Measurements from ENCODE around the gene IFNA14. TPM values are rescaled to one million over a fixed set of nuclear protein-coding genes. Genes with fewer than 3 reads are reported as not detected.
A peak's percentile ranks its signal among the peaks of the same experiment; 100 is the strongest.
"Not testable (repeated sequence)": the region's sequence is repeated elsewhere in the genome, so short reads cannot be mapped to it uniquely, and the experiment has no call there.

Gene IFNA14
- total RNA-seq, 1 donor from 2014 or later = not detected

GRCh38 chr9:21252721-21253547 lies 13.1 kb upstream of the IFNA14 start:
- H3K27ac Mint-ChIP-seq = no peak overlapping the region
- H3K9me3 Mint-ChIP-seq = no peaks in the 10 kb centered on the region
- no peaks in the 10 kb centered on the region for H3K36me3 Mint-ChIP-seq
- peak; percentile 80 for TF ChIP-seq CTCF (conservative IDR thresholded peaks at IDR 0.05)
- H3K27me3 Mint-ChIP-seq = peaks cover 33% of the 10 kb centered on the region
- no peak overlapping the region for H3K4me3 Mint-ChIP-seq
- no peak for DNase-seq (ENCODE audit: extremely low spot score, unreplicated experiment)
- H3K4me1 Mint-ChIP-seq (ENCODE audit: unreplicated experiment) = no peaks in the 10 kb centered on the region

GRCh38 chr9:21251638-21252037 lies 11.8 kb upstream of the IFNA14 start:
- H3K27ac Mint-ChIP-seq = no peak overlapping the region
- no peak for TF ChIP-seq CTCF (conservative IDR thresholded peaks at IDR 0.05)
- no peaks in the 10 kb centered on the region for H3K36me3 Mint-ChIP-seq
- no peak for DNase-seq (ENCODE audit: extremely low spot score, unreplicated experiment)
- H3K4me3 Mint-ChIP-seq = no peak overlapping the region
- no peaks in the 10 kb centered on the region for H3K4me1 Mint-ChIP-seq (ENCODE audit: unreplicated experiment)
- H3K27me3 Mint-ChIP-seq = peaks cover 33% of the 10 kb centered on the region
- no peaks in the 10 kb centered on the region for H3K9me3 Mint-ChIP-seq

GRCh38 chr9:21251190-21251589 lies 11.4 kb upstream of the IFNA14 start:
- H3K4me3 Mint-ChIP-seq = no peak overlapping the region
- peaks cover 33% of the 10 kb centered on the region for H3K27me3 Mint-ChIP-seq
- no peaks in the 10 kb centered on the region for H3K4me1 Mint-ChIP-seq (ENCODE audit: unreplicated experiment)
- H3K9me3 Mint-ChIP-seq = no peaks in the 10 kb centered on the region
- no peak for DNase-seq (ENCODE audit: extremely low spot score, unreplicated experiment)
- TF ChIP-seq CTCF (conservative IDR thresholded peaks at IDR 0.05) = no peak
- no peaks in the 10 kb centered on the region for H3K36me3 Mint-ChIP-seq
- no peak overlapping the region for H3K27ac Mint-ChIP-seq

GRCh38 chr9:21244836-21245235 lies 5.0 kb upstream of the IFNA14 start:
- no peak overlapping the region for H3K27ac Mint-ChIP-seq
- no peaks in the 10 kb centered on the region for H3K4me1 Mint-ChIP-seq (ENCODE audit: unreplicated experiment)
- H3K36me3 Mint-ChIP-seq = no peaks in the 10 kb centered on the region
- no peak overlapping the region for H3K4me3 Mint-ChIP-seq
- H3K27me3 Mint-ChIP-seq = peaks cover 23% of the 10 kb centered on the region
- DNase-seq (ENCODE audit: extremely low spot score, unreplicated experiment) = no peak
- no peak for TF ChIP-seq CTCF (conservative IDR thresholded peaks at IDR 0.05)
- H3K9me3 Mint-ChIP-seq = no peaks in the 10 kb centered on the region

GRCh38 chr9:21236360-21236714 lies 3.5 kb downstream of the IFNA14 start:
- H3K27me3 Mint-ChIP-seq = peaks cover 19% of the 10 kb centered on the region
- H3K9me3 Mint-ChIP-seq; H3K4me1 Mint-ChIP-seq (ENCODE audit: unreplicated experiment); H3K27ac Mint-ChIP-seq; H3K36me3 Mint-ChIP-seq; DNase-seq (ENCODE audit: extremely low spot score, unreplicated experiment); H3K4me3 Mint-ChIP-seq: not testable (repeated sequence)

GRCh38 chr9:21235468-21236359 lies 4.1 kb downstream of the IFNA14 start:
- DNase-seq (ENCODE audit: extremely low spot score, unreplicated experiment); H3K4me3 Mint-ChIP-seq; H3K9me3 Mint-ChIP-seq; H3K4me1 Mint-ChIP-seq (ENCODE audit: unreplicated experiment); H3K36me3 Mint-ChIP-seq; H3K27ac Mint-ChIP-seq: not testable (repeated sequence)
- peaks cover 19% of the 10 kb centered on the region for H3K27me3 Mint-ChIP-seq
- TF ChIP-seq CTCF (conservative IDR thresholded peaks at IDR 0.05) = peak; percentile 71
